ENCODE data around the gene CEL. TPM values are rescaled to one million over a fixed set of nuclear protein-coding genes. Genes with fewer than 3 reads are reported as not detected.
A peak's percentile ranks its signal among the peaks of the same experiment; 100 is the strongest.

Gene CEL
- total and polyA plus RNA-seq, 3 experiments from 2014 or later = 1.1 to 1.2 TPM; not detected in 1

DNA sequence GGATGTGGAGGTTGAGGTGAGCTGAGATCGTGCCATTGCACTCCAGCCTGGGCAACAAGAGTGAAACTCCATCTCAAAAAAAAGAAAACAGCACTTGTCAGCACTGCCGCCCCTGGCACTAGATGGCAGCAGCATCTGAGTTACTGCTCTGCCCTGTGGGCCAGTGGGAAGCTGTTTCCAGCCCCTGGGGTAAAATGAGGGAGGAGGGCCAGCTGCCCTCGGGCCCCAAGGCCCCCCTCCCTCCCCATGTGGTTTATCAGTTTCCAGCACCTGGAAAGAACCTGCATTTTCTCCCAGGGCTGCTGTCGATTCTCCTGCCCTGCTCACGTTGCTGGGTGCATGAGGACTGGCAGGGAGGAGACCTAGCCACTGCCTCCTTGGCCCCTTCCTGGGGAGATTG is 13.2 kb upstream of the CEL start:
- DNase-seq = peak in 2 of 5 donors; percentile 13 to 58
- Histone ChIP-seq H3K4me3 (ENCODE audit: low read length) (no peak overlapping the region), H3K27me3 (ENCODE audit: insufficient read depth, low read length, poor library complexity, severe bottlenecking) (no peaks in the 10 kb centered on the region), H3K9me3 (ENCODE audit: low read length) (no peaks in the 10 kb centered on the region), H3K27ac (ENCODE audit: low read depth, low read length) (no peak overlapping the region), H3K4me1 (ENCODE audit: insufficient read depth, low read length) (no peaks in the 10 kb centered on the region), H3K36me3 (ENCODE audit: insufficient read depth, low read length) (peaks cover 25% of the 10 kb centered on the region)
- Mint-ChIP-seq H3K4me1 (no peaks in the 10 kb centered on the region), H3K27ac (no peak overlapping the region), H3K36me3 (peaks cover 0 to 78% (median 22%) of the 10 kb centered on the region in 3 donors), H3K27me3 (peaks cover 0 to 1% of the 10 kb centered on the region in 2 donors), H3K4me3 (no peak overlapping the region), H3K9me3 (no peaks in the 10 kb centered on the region)
- ChIA-PET CTCF (interaction anchor here (0.6 to 1.5 kb wide), 5 partner anchors 15 to 99 kb away, joined by 3 to 7 read pairs (median 4); partner anchors contain the start of gene GTF3C5), POLR2A (no interaction called here)

DNA sequence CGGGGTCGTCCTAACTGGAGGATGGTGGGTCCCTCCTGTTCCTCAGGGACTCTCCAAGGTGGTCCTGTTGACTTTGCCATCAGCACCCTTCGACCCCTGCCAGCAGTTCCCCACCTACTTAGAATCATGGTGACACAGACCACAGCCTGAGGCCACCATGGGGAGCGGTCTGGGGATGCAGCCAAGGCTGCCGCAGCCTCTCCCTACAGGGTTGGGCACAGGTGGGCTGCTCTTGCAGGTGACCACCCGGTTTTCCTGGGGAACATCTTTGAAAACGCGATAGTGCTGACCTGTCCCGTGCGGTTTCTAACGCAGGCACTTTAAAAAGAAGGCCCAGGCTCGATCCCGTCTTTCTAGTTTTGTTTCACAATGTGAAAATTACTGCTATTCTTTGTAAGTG is 12.7 kb upstream of the CEL start:
- POLR2A ChIA-PET = no interaction called here
- H3K36me3 ChIP-seq (ENCODE audit: insufficient read depth, low read length) = peaks cover 21% of the 10 kb centered on the region

DNA sequence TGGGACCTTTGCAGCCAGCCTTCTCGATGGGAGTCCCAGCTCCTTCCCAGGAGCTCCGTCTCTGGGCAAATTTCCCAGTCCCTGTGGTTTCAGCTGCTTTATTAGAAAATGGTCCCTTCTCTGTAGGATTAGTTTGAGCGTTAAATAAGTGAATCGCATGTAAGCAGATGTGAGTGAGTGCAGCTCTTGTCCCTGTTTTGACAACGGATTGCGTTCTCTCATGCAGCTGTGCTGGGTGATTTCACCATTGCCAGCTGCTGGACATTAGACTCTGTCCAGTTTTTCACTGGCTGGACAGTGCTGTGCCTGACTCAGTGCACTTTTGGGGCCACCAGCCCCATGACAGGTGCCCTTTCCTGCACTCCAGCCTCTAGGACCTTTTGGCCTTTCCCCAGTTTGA is 11.6 kb upstream of the CEL start:
- Mint-ChIP-seq H3K9me3 (no peaks in the 10 kb centered on the region), H3K27me3 (peaks cover 0 to 1% of the 10 kb centered on the region in 2 donors), H3K27ac (no peak overlapping the region), H3K4me3 (no peak overlapping the region), H3K36me3 (peaks cover 4 to 80% (median 24%) of the 10 kb centered on the region in 3 donors), H3K4me1 (no peaks in the 10 kb centered on the region)
- H3K9me3 ChIP-seq (ENCODE audit: low read length) = no peaks in the 10 kb centered on the region
- POLR2A ChIA-PET = no interaction called here
- no peak overlapping the region for H3K27ac ChIP-seq (ENCODE audit: low read depth, low read length)
- H3K4me3 ChIP-seq (ENCODE audit: low read length) = no peak overlapping the region
- DNase-seq = no peak
- H3K27me3 ChIP-seq (ENCODE audit: insufficient read depth, low read length, poor library complexity, severe bottlenecking) = no peaks in the 10 kb centered on the region
- CTCF ChIA-PET = interaction anchor here (0.9 to 2.4 kb wide), 3 partner anchors 28 to 98 kb away, joined by 3 to 11 read pairs (median 3); no protein-coding TSS in a partner anchor
- H3K4me1 ChIP-seq (ENCODE audit: insufficient read depth, low read length) = no peaks in the 10 kb centered on the region
- peaks cover 15% of the 10 kb centered on the region for H3K36me3 ChIP-seq (ENCODE audit: insufficient read depth, low read length)

More for the DNA sequence above, 12.7 kb upstream of the CEL start:
- H3K9me3 Mint-ChIP-seq = no peaks in the 10 kb centered on the region
- H3K27ac ChIP-seq (ENCODE audit: low read depth, low read length) = no peak overlapping the region
- CTCF ChIA-PET = interaction anchor here (0.6 to 1.5 kb wide), 5 partner anchors 16 to 99 kb away, joined by 3 to 7 read pairs (median 4); partner anchors contain the start of gene GTF3C5
- no peaks in the 10 kb centered on the region for H3K9me3 ChIP-seq (ENCODE audit: low read length)
- DNase-seq = no peak
- peaks cover 0 to 1% of the 10 kb centered on the region in 2 donors for H3K27me3 Mint-ChIP-seq
- no peak overlapping the region for H3K4me3 Mint-ChIP-seq
- H3K36me3 Mint-ChIP-seq = peaks cover 3 to 80% (median 27%) of the 10 kb centered on the region in 3 donors
- no peaks in the 10 kb centered on the region for H3K27me3 ChIP-seq (ENCODE audit: insufficient read depth, low read length, poor library complexity, severe bottlenecking)
- no peaks in the 10 kb centered on the region for H3K4me1 Mint-ChIP-seq
- no peaks in the 10 kb centered on the region for H3K4me1 ChIP-seq (ENCODE audit: insufficient read depth, low read length)
- no peak overlapping the region for H3K4me3 ChIP-seq (ENCODE audit: low read length)
- peak overlapping the region in 1 of 8 donors; percentile 51 for H3K27ac Mint-ChIP-seq

DNA sequence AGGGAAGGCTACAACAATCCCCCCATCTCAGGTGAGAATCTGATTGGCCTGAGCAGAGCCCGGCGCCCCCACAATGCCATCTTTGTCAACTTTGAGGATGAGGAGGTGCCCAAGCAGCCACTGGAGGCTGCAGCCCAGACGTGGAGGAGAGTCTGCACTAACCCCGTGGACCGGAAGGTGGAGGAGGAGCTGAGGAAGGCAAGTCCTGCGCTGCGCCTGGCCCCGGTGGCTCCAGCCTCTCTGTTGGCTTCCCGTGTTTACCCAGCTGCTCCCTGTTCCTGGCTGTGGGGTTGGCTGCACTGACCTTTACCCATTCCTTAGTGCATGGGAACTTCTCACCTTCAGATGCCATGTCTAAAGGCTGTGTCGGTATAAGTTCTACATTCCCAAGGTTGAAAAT is 11.0 kb upstream of the CEL start:
- POLR2A ChIA-PET = no interaction called here
- peak overlapping the region in 2 of 8 donors; percentile 42 to 78 for H3K27ac Mint-ChIP-seq

DNA sequence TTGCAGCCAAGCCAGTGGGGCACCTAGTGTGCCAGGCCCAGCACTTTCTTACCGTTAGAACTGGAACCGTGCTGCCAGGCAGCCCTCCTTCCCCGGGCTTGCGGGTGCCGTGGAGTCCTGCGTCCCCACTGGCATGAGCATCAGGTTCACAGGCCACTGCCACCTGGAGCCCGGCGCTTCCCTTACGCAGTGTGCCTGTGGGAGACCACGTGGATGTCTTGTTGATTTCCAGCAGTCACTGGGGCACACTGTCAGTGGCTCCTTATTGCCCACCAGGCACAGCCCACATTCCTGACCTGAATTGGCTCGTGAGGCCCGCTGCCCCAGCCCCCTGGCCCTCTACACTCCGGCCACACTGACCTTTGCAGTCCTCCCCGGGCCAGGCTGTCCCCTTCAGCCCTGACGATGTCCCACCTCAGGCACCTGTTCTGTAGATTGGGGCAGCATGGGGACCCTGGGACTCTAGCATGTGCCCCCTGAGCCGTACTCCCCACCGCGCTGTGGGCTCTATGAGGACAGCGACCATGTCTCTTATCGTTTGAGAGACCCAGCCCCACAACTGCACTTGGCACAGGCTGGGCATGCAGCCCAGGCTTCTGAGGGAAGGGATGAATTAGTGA is 10.4 kb upstream of the CEL start:
- Mint-ChIP-seq H3K9me3 (no peaks in the 10 kb centered on the region), H3K27ac (no peak overlapping the region), H3K4me3 (no peak overlapping the region), H3K36me3 (peaks cover 4 to 81% (median 23%) of the 10 kb centered on the region in 3 donors), H3K4me1 (no peaks in the 10 kb centered on the region), H3K27me3 (no peaks in the 10 kb centered on the region)
- no peak for DNase-seq
- Histone ChIP-seq H3K27me3 (ENCODE audit: insufficient read depth, low read length, poor library complexity, severe bottlenecking) (no peaks in the 10 kb centered on the region), H3K4me1 (ENCODE audit: insufficient read depth, low read length) (no peaks in the 10 kb centered on the region), H3K4me3 (ENCODE audit: low read length) (no peak overlapping the region), H3K9me3 (ENCODE audit: low read length) (no peaks in the 10 kb centered on the region), H3K27ac (ENCODE audit: low read depth, low read length) (no peak overlapping the region), H3K36me3 (ENCODE audit: insufficient read depth, low read length) (peaks cover 13% of the 10 kb centered on the region)
- POLR2A ChIA-PET = no interaction called here
- CTCF ChIA-PET = interaction anchor here (1.5 to 2.4 kb wide), 2 partner anchors 29 to 93 kb away, joined by 3 to 11 read pairs; no protein-coding TSS in a partner anchor

More for the DNA sequence above, 11.0 kb upstream of the CEL start:
- Mint-ChIP-seq H3K27me3 (peaks cover 0 to 1% of the 10 kb centered on the region in 2 donors), H3K4me1 (no peaks in the 10 kb centered on the region), H3K4me3 (no peak overlapping the region), H3K9me3 (no peaks in the 10 kb centered on the region), H3K36me3 (peaks cover 4 to 81% (median 24%) of the 10 kb centered on the region in 3 donors)
- Histone ChIP-seq H3K4me1 (ENCODE audit: insufficient read depth, low read length) (no peaks in the 10 kb centered on the region), H3K36me3 (ENCODE audit: insufficient read depth, low read length) (peaks cover 14% of the 10 kb centered on the region), H3K27me3 (ENCODE audit: insufficient read depth, low read length, poor library complexity, severe bottlenecking) (no peaks in the 10 kb centered on the region), H3K4me3 (ENCODE audit: low read length) (no peak overlapping the region), H3K9me3 (ENCODE audit: low read length) (no peaks in the 10 kb centered on the region), H3K27ac (ENCODE audit: low read depth, low read length) (no peak overlapping the region)
- DNase-seq = no peak
- CTCF ChIA-PET = interaction anchor here (1.5 to 2.4 kb wide), 2 partner anchors 29 to 94 kb away, joined by 3 to 11 read pairs; no protein-coding TSS in a partner anchor

DNA sequence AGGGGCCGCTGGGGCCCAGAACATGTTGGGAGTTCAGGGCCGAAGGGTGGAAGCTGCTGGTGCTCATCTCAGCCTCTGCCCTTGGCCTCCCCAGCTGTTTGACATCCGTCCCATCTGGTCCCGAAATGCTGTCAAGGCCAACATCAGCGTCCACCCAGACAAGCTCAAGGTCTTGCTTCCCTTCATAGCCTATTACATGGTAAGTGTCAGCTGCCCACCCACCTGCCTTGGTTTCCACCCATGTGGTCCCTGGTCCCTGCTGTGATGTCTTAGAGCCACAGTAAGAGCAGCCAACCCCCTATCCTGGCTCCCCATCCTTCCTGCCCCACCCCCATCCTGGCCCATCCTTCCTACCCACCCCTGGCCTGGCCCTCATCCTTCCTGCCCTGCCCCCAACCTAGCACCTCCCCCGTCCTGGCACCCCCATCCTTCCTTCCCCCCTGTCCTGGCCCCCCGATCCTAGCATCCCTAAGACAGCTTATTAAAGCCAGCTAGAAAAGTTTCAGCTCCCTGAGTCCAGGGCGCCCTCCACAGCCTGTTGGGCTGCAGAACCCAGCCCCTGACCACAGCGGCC is 9.7 kb upstream of the CEL start:
- no peaks in the 10 kb centered on the region for H3K9me3 ChIP-seq (ENCODE audit: low read length)
- Mint-ChIP-seq H3K9me3 (no peaks in the 10 kb centered on the region), H3K27me3 (no peaks in the 10 kb centered on the region), H3K36me3 (peaks cover 4 to 79% (median 19%) of the 10 kb centered on the region in 3 donors), H3K4me3 (no peak overlapping the region), H3K27ac (no peak overlapping the region), H3K4me1 (no peaks in the 10 kb centered on the region)
- H3K27me3 ChIP-seq (ENCODE audit: insufficient read depth, low read length, poor library complexity, severe bottlenecking) = no peaks in the 10 kb centered on the region
- H3K36me3 ChIP-seq (ENCODE audit: insufficient read depth, low read length) = peaks cover 7% of the 10 kb centered on the region
- no peak for DNase-seq
- no peak overlapping the region for H3K27ac ChIP-seq (ENCODE audit: low read depth, low read length)
- peaks cover 5% of the 10 kb centered on the region for H3K4me1 ChIP-seq (ENCODE audit: insufficient read depth, low read length)
- H3K4me3 ChIP-seq (ENCODE audit: low read length) = no peak overlapping the region
- CTCF ChIA-PET = interaction anchor here (2.4 kb wide), 1 partner anchor 92 kb away, joined by 11 read pairs; no protein-coding TSS in a partner anchor
- POLR2A ChIA-PET = no interaction called here

DNA sequence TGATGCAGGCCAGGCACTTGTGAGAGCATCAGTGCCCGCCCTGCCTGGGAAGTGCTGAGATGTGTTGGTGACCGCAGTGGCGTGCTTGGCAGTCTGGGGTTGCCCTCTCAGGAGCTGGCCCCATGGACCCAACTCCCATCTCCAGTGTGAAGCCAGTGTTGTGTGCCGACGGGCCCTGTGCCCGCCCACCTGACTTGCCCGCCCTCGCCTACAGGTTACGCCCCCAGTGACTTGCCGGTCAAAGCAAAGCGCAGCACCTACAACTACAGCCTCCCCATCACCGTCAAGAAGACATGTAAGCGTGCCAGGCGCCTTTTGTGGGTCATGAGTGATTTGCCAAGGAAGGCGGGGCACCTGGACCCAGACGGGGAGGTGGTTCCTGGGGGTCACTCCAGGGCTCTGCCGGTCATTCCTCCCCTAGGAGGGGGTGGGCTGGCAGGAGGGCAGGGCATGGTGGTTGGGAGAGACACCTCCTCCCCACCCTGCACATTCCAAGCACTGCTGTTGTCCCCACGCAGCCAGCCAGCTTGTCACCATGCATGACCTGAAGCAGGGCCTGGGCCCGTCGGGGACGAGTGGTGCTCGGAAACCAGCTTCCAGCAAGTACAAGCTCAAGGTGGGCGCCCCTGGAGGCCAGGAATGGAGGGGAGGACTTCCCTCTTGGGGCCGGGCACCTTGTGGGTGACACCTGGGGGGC is 7.4 kb upstream of the CEL start:
- peak overlapping the region in 1 of 8 donors; percentile 20 for H3K27ac Mint-ChIP-seq
- ChIA-PET CTCF (no interaction called here), POLR2A (no interaction called here)
- Histone ChIP-seq H3K36me3 (ENCODE audit: insufficient read depth, low read length) (peaks cover 5% of the 10 kb centered on the region), H3K4me1 (ENCODE audit: insufficient read depth, low read length) (peaks cover 27% of the 10 kb centered on the region), H3K27me3 (ENCODE audit: insufficient read depth, low read length, poor library complexity, severe bottlenecking) (no peaks in the 10 kb centered on the region), H3K9me3 (ENCODE audit: low read length) (no peaks in the 10 kb centered on the region), H3K27ac (ENCODE audit: low read depth, low read length) (no peak overlapping the region), H3K4me3 (ENCODE audit: low read length) (no peak overlapping the region)
- DNase-seq = no peak
- no peaks in the 10 kb centered on the region for H3K27me3 Mint-ChIP-seq
- H3K4me3 Mint-ChIP-seq = no peak overlapping the region
- no peaks in the 10 kb centered on the region for H3K9me3 Mint-ChIP-seq
- H3K36me3 Mint-ChIP-seq = peaks cover 4 to 87% (median 21%) of the 10 kb centered on the region in 3 donors
- peaks cover 12 to 19% (median 13%) of the 10 kb centered on the region in 3 donors for H3K4me1 Mint-ChIP-seq

DNA sequence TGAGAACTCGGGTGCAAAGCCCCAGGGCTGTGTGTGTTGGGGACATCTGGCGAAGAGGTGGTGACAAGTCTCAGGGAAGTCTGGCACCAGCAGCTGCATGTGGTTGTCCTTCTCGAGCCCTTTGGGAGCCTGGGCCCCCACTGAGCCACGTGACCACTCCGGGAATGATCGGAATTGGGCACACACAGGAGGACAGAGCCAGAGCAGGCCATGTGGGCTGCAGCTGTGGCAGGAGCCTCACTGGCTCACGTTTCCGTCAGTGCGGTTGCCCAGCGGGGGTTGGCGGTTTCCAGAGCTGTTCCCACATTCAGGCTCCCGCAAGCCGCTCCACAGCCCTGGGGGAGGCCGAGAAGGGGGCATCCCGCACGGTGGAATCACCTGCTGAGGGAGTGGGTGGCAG is 6.8 kb upstream of the CEL start:
- H3K4me3 ChIP-seq (ENCODE audit: low read length) = no peak overlapping the region
- ChIA-PET CTCF (no interaction called here), POLR2A (no interaction called here)
- Mint-ChIP-seq H3K27me3 (no peaks in the 10 kb centered on the region), H3K36me3 (peaks cover 4 to 81% (median 17%) of the 10 kb centered on the region in 3 donors), H3K4me1 (peaks cover 18 to 25% (median 18%) of the 10 kb centered on the region in 3 donors), H3K27ac (no peak overlapping the region), H3K9me3 (no peaks in the 10 kb centered on the region), H3K4me3 (no peak overlapping the region)
- no peaks in the 10 kb centered on the region for H3K9me3 ChIP-seq (ENCODE audit: low read length)
- H3K27ac ChIP-seq (ENCODE audit: low read depth, low read length) = no peak overlapping the region
- H3K4me1 ChIP-seq (ENCODE audit: insufficient read depth, low read length) = peaks cover 33% of the 10 kb centered on the region
- DNase-seq = no peak
- H3K36me3 ChIP-seq (ENCODE audit: insufficient read depth, low read length) = peaks cover 5% of the 10 kb centered on the region
- H3K27me3 ChIP-seq (ENCODE audit: insufficient read depth, low read length, poor library complexity, severe bottlenecking) = no peaks in the 10 kb centered on the region
